Stimulated activated naive CD8-positive, alpha-beta T cell treated with anti-CD3 and anti-CD28 coated beads, Interleukin-15, Interleukin-2, amounts not matched to agents 100 U/mL and 50 U/mL, for 24 hours (primary cell): Measurements from ENCODE around the gene OCIAD1.
"Not testable (repeated sequence)": the region's sequence is repeated elsewhere in the genome, so short reads cannot be mapped to it uniquely, and the experiment has no call there.

Experiments used
- ATAC-seq: fragments of 150-1000 bp; cut with Tn5 transposase; one replicate; pipeline ENCODE4 v1.10.0; 2021
- DNase-seq: peaks from one replicate; pipeline ENCODE4 v3.0.0; 2021

Gene OCIAD1

GRCh38 chr4:48821431-48821830, 9.5 kb upstream of the OCIAD1 start:
- not testable (repeated sequence) for ATAC-seq

GRCh38 chr4:48827622-48828021, 3.3 kb upstream of the OCIAD1 start:
- DNase-seq = no peak

More at GRCh38 chr4:48821431-48821830, 9.5 kb upstream of the OCIAD1 start:
- not testable (repeated sequence) for DNase-seq

GRCh38 chr4:48831532-48832030, 693 bp downstream of the OCIAD1 start:
- ATAC-seq = no peak
- no peak for DNase-seq

More at GRCh38 chr4:48827622-48828021, 3.3 kb upstream of the OCIAD1 start:
- ATAC-seq = no peak

GRCh38 chr4:48832571-48832970, 1.7 kb downstream of the OCIAD1 start:
- ATAC-seq (no peak), DNase-seq (no peak)

GRCh38 chr4:48836658-48837057, 5.8 kb downstream of the OCIAD1 start:
- DNase-seq (no peak), ATAC-seq (no peak)

GRCh38 chr4:48841045-48841827, 10.3 kb downstream of the OCIAD1 start:
- DNase-seq (no peak), ATAC-seq (no peak)

GRCh38 chr4:48844843-48845242, 14.0 kb downstream of the OCIAD1 start:
- no peak for DNase-seq
- ATAC-seq = no peak

- ATAC-seq, DNase-seq: not testable (repeated sequence)
Observed at GRCh38 chr4:48848799-48849198, 17.9 kb downstream of the OCIAD1 start.

GRCh38 chr4:48851651-48852050, 20.8 kb downstream of the OCIAD1 start:
- peak; percentile 61 for ATAC-seq
- no peak for DNase-seq

GRCh38 chr4:48853604-48854394, 22.9 kb downstream of the OCIAD1 start:
- ATAC-seq (no peak), DNase-seq (no peak)

- no peak for DNase-seq
- no peak for ATAC-seq
Observed at GRCh38 chr4:48854395-48854683, 23.5 kb downstream of the OCIAD1 start.

GRCh38 chr4:48854982-48855381, 24.1 kb downstream of the OCIAD1 start:
- ATAC-seq (no peak), DNase-seq (no peak)

- ATAC-seq = peak; percentile 66
- DNase-seq = no peak
Observed at GRCh38 chr4:48858130-48858529, 27.2 kb downstream of the OCIAD1 start.

- ATAC-seq (no peak), DNase-seq (no peak)
Observed at GRCh38 chr4:48862038-48862437, 31.1 kb downstream of the OCIAD1 start.

GRCh38 chr4:48862661-48863060, 31.8 kb downstream of the OCIAD1 start:
- no peak for DNase-seq
- ATAC-seq = no peak

- DNase-seq = no peak
- no peak for ATAC-seq
Observed at GRCh38 chr4:48863728-48864127, 32.8 kb downstream of the OCIAD1 start.

- not testable (repeated sequence) for DNase-seq, ATAC-seq
Observed at GRCh38 chr4:48864696-48865095, 33.8 kb downstream of the OCIAD1 start.

- ATAC-seq (no peak), DNase-seq (no peak)
Observed at GRCh38 chr4:48877827-48878535, 47.1 kb downstream of the OCIAD1 start.

- DNase-seq = no peak
- ATAC-seq = no peak
Observed at GRCh38 chr4:48879561-48880442, 48.9 kb downstream of the OCIAD1 start.

- not testable (repeated sequence) for ATAC-seq, DNase-seq
Observed at GRCh38 chr4:48881646-48882045, 50.8 kb downstream of the OCIAD1 start.

- ATAC-seq, DNase-seq: not testable (repeated sequence)
Observed at GRCh38 chr4:48889750-48890149, 58.9 kb downstream of the OCIAD1 start.
